GM19452 (cell line): Measurements from ENCODE around the gene VEGFB.

Experiments used
- ATAC-seq: cut with Tn5 transposase; IDR thresholded peaks from one replicate; pipeline ENCODE4 v1.9.1; 2021; ENCODE audit not compliant: unreplicated experiment

Gene VEGFB

DNA sequence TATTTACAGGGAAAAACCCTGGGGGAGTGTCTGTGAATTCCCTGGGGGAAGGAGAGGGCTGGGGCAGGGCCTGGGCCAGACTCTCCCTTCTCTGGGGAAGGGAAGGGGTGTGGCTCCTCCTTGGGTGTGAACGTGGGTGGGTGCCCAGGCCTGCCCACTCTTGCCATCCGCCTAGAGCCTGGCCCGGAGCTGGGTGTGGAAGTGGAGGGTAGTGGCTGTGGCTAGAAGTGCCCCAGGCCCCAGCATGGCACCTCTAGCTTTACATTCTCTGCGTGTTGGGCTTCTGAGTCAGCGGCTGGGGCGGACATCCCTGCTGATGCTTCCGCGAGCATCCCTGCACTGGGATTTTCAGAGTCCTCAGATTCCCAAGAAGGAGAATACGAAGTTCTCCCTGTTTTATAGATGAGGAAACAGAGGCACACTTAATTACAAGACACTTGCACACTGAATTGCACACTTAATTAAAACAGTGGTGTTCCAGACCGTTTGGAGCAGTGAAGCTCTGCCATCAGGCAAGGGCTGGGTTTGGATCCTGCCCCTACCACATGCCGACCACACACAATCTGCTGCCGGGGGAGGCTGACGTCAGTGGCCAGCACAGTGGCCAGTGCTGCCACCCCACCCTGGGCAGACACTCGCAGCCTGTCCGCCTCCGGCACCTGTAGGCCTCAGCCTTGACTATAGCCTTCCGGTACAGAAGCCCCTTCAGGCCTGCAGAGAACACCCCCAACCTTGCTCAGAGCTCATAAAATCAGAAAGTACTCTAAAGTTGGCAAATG, 42.5 kb downstream of the VEGFB start:
- ATAC-seq: no peak

DNA sequence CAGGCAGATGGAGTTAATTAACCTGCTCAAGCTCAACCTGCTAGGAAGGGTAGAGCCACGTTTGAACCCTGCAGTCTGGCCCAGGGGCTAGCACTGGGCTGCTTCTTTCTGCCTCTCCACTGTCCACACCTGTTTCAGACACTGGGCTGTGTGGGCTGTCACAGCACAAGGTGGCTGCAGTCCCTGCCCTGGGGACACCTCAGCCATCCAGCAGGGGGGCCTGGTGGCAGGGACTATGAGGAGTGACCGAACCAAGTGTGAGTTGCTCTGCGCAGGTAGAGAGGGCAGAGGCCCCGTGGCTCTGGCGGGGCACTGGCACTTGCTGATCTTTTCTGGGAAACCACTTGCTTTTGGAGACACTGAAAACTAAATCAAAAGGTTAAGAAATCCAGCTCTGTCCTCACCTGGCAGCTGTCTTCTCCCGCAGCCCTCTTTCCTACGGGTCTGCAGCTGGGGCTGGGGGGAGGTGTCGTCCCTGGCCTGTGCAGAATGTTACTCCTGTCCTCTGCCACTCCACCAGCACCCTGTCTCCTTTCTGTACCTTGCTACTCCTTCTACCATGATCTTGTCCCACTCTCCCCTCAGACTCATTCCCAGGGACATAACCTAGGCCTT, 44.3 kb downstream of the VEGFB start:
- ATAC-seq: no peak

DNA sequence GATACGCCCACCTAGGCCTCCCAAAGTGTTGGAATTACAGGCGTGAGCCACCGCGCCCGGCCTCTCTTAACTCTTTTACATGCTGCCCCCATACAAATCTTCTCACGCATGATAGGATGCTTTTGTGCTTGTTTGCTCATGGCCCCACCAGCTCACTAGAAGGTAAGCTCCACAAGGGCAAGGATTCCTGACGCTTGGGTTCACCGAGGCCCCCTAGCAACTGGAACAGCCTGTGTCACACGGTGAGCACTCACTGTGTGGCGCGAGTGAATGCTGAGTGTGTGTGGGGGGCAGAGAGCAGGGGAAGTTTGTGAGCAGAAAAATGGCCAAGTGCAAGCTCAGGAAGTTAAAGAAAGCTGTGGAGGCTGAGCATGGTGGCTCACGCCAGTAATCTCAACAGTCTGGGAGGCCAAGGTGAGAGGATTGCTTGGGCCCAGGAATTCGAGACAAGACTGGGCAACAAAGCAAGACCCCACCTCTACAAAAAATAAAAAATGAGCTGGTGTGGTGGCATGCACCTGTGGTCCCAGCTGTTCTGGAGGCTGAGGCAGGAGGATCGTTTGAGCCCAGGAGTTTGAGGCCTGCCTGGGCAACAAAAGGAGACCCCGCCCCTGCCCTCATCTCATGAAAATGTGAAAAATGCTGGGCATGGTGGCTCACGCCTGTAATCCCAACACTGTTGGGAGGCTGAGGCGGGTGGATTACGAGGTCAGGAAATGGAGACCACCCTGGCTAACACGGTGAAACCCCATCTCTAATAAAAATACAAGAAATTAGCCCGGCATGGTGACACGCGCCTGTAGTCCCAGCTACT, 47.8 kb downstream of the VEGFB start:
- ATAC-seq: no peak

GRCh38 chr11:64283092-64283491, 48.7 kb downstream of the VEGFB start:
- ATAC-seq: no peak

DNA sequence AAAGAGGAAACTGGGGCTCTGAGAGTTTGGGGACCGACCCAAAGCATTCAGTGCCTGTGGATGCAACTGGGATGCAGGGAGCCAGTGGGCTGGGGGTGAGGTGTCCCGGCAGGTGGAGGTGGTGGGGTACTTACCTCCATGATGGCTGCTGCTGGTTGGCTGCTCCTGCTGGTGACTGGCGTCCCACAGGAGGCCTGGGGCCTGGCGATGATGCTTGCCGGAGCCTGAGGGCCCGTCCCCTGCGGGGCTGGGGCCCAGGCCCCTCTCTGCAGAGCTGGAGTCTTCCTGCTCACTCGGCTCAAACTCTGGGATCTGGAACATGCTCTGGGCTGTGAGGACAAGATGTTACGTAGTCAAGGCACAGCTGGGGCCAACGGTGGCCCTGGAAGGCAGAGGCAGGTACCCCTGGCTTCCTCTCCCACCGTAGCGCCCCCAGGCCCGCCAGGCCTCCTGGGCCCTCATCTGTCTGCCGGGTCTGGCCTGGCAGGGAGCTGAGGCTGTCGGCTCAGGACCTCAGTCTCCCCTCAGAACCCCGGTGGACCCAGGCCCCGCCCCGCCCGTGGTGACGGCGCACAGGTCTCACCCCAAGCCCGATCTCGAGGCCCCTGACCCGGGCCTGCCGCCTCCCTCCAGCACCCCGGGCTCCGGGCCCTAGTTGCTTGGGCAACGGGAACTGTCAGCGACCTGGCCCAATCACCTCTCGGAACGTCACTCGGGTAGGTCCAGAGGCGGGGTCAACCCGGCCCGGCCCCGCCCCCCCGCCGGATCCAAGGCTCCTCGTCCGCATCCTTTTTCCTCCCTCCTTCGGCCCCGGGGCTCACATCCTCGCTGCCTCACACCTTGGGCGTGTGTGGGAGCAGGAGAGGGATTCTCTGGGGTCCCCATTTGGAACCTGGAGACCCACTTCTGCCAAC, 49.9 kb downstream of the VEGFB start, which contains the start of gene BAD:
BAD (minus strand) TSS at position 618 of the 914 bp plus-strand sequence; CDS start at position 321, 297 bp downstream.
- peak; percentile 60 for ATAC-seq

- peak; percentile 67 for ATAC-seq
Measured at GRCh38 chr11:64284962-64285884, 50.8 kb downstream of the VEGFB start, which contains the start of gene GPR137. Gene GPR137, plus strand, starts transcription at chr11:64285848. Its CDS starts 677 bp downstream, at chr11:64286525.

DNA sequence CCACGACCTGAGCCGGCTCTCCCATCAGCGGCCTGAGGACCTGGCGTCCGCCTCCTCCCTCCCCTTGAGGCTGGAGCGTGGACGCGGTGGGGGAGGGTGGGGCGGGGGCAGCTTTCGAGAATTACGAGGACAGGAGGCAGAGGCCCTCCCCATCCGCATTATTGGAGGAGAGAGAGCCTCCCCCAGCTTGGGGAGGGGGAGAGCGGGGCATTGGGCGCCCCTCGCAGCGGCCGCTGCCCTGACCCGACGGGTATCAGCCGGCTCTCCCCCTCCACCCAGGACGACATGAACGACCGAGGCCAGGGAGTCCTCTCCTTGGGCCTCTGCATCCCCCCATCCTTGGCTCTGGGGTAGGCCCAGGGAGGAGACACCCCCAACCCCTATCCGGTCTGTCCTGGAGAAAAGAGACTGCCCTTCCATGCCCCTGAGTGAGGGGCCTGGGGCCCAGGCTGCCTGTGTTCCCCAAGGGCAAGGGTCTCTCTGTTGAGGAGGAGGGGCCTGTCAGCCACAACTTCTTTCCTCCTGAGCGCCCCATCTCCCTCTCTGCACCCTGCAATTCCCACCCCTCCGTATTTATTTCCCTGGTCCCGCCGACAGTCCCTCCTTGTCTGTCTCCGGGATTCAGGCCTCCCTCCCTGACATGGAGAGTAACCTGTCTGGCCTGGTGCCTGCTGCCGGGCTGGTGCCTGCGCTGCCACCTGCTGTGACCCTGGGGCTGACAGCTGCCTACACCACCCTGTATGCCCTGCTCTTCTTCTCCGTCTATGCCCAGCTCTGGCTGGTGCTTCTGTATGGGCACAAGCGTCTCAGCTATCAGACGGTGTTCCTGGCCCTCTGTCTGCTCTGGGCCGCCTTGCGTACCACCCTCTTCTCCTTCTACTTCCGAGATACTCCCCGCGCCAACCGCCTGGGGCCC, 51.8 kb downstream of the VEGFB start:
- no peak for ATAC-seq

- no peak for ATAC-seq
Measured at GRCh38 chr11:64286801-64287159, 52.4 kb downstream of the VEGFB start.

GRCh38 chr11:64287676-64288352, 53.4 kb downstream of the VEGFB start:
- no peak for ATAC-seq

GRCh38 chr11:64288353-64288750, 54.0 kb downstream of the VEGFB start:
- no peak for ATAC-seq
